ENCODE results near the gene RYR3. TPM values are rescaled to one million over a fixed set of nuclear protein-coding genes. Genes with fewer than 3 reads are reported as not detected.

Gene RYR3
- polyA plus RNA-seq, 3 donors: 0.02 to 4.4 (median 0.80) TPM

DNA sequence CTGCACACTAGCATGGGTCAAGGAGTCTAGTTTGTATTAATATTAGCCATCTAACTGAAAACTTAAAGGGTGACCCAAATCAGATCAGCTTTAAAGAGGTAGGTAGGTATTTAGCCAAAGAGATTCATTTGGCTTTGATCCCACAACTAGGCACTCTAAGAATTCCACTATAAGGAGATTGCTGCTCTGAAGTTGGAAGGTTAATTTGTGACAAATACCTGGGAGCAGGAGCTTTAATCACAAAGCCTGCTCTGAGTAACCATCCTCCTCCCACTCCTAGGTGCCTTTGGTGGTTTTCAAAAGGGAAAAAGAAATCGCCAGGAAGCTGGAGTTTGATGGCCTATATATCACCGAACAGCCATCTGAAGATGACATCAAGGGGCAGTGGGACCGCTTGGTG lies 537.2 kb downstream of the RYR3 start:
- no peak overlapping the region for H3K27ac ChIP-seq (ENCODE audit: low read depth, low read length)
- 74 to 95% (median 90%) methylated on average over 3 of the region's 3 CpGs for WGBS, 3 donors

DNA sequence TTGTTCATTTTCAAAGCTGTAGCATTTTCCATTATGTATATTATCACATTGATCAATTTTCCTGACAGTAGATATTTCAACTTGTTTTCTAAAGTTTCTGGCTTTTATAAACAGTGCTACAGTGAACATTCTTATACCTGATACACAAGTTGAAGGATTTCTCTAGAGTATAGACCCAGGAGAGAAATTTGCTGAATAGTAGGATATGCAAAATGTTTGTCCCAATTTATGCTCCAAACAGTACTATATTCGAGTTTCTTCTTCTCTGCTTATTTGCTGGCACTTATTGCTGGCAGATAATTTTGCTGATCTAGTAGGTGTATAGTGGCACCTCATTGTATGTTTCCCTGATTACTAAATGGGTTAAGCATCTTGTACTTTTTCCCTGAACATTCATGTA lies 540.3 kb downstream of the RYR3 start:
- H3K27ac ChIP-seq (ENCODE audit: low read depth, low read length): no peak overlapping the region
- WGBS, 3 donors: 79 to 88% (median 88%) methylated on average over 1 of the region's 1 CpG

DNA sequence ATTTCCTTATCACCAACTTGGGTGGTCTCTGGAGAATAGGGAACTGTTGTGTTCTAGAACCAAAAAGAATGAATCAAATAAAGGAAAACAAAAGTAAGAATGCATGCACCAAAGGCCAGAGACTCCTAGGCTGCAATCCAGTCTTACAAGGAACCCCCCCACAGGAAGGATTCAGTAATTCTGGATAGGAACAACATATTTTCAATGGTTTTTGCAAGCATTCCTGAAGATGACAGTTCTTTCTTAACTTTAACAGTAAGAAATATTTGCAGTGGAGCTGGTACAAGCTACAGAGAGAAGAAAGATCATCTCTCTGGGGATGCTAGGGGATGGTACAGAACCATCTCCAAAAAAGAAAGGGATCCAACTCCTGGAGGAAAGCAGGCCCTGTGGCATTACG lies 541.3 kb downstream of the RYR3 start:
- WGBS, 3 donors: 80 to 88% (median 88%) methylated on average over 1 of the region's 1 CpG
- H3K27ac ChIP-seq (ENCODE audit: low read depth, low read length): no peak overlapping the region

DNA sequence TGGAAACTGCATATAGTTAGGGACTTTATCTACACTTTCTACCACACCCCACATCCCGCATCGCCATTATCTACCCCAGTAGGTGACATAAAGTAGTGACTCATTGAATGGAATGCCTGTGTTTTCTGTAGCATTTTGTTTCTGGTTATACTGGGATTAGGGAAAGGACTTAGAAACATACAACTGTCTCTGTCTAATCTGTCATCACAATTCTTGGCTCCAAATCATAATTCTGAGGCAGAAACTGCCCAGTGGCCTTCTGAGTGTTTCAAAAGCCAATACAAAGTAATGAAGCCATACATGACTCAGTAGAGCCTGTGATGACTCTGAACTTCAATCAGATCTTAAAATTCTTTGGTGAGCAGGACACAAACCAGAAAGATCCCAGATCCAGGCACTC lies 541.8 kb downstream of the RYR3 start:
- 74 to 85% (median 75%) methylated on average over 2 of the region's 2 CpGs for WGBS, 3 donors
- H3K27ac ChIP-seq (ENCODE audit: low read depth, low read length): no peak overlapping the region

DNA sequence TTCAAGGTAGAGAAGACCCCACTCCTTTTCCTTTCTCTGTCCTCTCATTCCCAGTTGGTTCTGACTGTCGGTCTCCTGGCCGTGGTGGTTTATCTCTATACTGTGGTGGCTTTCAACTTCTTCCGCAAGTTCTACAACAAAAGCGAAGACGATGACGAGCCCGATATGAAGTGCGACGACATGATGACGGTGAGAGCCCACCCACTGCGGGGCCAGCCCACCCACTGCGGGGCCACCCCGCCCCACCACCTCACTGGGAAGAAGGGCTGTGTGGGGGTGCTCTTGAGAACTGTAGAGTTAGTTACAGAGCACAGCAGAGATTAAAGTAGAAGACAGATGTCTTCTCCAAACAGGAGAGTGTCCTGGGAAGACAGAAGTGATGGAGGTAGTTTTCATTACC lies 547.0 kb downstream of the RYR3 start:
- 96 to 98% (median 97%) methylated on average over 13 of the region's 13 CpGs for WGBS, 3 donors
- no peak overlapping the region for H3K27ac ChIP-seq (ENCODE audit: low read depth, low read length)

DNA sequence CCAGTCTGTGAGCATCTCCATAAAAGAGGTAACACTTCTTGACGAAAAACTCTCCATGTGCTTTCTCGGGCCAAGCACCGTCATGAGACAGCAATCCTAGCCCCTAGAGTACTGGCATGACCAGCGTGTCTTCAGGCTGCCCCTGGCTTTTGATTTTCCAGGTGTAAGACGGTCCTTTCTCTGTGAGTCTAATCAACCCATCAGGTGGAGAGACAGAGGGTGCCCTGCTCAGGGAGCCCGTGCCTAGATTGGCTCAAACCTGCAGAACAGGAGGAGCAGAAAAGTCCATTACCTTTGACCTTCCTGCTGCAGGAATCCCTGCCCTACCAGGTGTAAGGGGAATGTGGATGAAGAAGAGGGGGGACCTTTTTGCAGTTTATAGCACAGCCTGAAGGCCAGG lies 548.1 kb downstream of the RYR3 start:
- H3K27ac ChIP-seq (ENCODE audit: low read depth, low read length): no peak overlapping the region
- WGBS, 3 donors: 92 to 94% (median 93%) methylated on average over 6 of the region's 6 CpGs

DNA sequence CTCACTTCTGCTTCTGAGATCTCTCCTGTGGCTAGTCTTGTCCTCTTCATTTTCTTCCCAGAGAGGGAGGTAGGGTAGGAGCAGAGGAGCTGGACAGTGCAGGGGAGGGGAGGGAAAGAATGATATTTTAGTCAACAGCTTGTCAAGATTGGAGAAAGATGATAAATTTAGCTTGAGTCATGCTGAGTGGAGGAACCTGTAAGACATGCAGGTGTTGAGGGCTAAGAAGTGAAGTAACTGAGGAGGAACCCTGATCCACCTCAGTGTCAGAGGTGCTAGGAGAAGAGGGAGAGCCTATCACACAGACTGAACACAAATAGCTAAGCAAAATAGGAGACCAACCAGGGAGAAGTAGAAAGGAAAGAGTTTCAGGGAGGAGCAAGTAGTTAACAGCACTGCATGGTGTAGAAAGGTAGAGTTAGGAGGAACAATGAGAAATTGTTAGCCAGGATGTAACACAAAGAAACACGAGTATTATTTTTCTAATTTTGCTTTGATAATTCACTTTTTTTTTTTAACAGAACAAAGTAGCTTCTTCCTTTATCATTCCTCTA lies 549.3 kb downstream of the RYR3 start:
- WGBS, 3 donors: 79 to 89% (median 85%) methylated on average over 1 of the region's 1 CpG
- no peak overlapping the region for H3K27ac ChIP-seq (ENCODE audit: low read depth, low read length)

DNA sequence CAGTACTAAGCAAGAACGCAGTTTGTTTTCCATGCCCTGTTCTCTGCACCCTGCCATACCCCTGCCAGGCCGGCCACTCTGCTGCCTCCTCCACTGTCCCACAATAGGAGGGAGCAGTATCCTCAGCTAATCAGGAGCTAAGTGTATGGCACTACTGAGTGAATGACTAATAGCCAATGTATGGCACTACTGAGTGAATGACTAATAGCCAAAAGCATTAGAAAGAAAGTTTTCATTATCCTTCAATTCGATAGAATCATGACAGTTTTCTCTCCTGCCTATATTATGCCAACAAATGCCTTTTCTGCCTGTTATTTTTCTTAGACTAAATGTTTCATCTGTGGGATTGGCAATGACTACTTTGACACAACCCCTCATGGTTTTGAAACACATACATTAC lies 550.0 kb downstream of the RYR3 start:
- H3K27ac ChIP-seq (ENCODE audit: low read depth, low read length): no peak overlapping the region
- 93 to 97% (median 94%) methylated on average over 3 of the region's 3 CpGs for WGBS, 3 donors

DNA sequence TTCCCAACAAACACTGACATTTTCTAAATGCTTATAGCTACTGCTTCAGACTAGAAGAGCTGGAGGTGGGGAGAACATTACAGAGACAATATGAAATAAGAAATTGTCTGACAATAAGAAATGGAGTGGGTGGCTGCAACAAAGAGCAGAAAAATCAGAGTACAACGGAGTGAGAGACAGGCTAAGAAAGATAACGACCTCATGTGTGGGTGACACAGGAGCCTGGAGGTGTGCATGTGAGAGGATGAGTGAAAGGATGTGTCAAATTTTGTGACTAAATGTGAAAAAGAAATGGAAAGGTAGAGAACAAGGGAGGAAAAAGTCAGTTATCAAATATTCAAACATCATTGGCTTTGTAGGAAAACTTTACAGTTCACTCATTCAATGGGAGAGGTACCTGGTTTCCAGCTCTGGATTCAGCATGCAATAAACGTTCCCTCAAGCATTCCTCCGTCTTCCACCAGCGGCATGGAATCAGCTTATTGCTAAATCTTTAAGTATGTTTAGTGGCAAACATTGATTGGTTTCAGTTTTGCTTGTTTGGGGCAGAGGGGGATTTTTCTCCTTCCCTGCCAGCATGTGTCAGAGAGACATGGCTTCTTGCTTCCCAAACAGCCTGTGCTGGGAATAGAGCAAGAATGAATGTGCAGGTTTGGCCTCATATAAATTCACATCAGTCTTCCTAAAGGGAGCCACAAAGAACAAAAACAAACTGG lies 553.8 kb downstream of the RYR3 start:
- H3K27ac ChIP-seq (ENCODE audit: low read depth, low read length): no peak overlapping the region
- WGBS, 3 donors: 85 to 89% (median 87%) methylated on average over 5 of the region's 5 CpGs

DNA sequence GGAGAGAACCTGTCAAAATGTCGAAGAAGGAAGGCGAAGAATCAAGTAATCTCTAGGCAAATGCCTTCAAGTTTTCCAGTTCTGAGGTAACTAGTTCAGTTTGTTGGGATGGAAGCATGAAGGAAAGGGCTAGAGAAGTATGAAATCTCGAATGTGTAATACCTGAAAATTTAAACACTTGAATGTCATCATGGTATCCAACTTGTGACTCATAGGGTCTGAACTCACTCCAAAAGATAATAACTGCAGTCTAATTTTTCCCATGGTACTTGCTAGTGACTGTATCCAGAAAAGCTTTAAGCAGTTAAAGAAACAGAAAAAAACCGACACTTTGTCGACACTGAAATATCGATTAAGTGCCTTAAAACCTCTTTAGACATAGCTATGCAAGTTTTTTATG lies 554.6 kb downstream of the RYR3 start:
- no peak overlapping the region for H3K27ac ChIP-seq (ENCODE audit: low read depth, low read length)
- WGBS, 3 donors: 68 to 95% (median 76%) methylated on average over 6 of the region's 6 CpGs

DNA sequence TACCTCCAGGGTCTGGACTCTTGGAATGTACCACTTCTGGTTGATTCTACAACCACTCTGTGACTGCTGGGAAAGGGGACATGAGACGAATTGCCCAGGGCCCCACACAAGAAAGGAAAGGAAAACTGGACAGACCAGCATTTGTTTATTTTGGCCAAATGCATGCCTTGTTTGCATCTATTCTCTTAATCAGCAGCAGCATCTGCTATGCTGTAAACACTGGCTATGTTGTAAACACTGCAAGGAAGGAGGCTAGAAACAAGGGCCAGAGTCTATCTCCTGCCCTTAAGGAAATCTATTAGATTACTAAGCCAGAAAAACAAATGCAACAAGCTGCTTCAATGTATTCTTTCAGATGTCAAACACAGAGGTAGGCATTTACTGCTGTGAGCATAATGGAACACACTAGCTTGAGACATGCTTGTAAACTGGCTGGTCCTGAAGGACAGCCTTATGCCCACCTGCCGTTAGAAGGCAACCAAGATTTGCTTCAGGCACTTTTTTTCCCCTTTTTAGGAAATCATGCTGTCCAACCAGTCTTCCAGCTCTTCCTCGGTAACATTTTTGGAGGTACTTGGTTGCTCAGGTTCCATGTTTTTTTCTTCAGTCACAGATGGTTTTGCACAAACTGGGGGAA lies 555.5 kb downstream of the RYR3 start:
- H3K27ac ChIP-seq (ENCODE audit: low read depth, low read length): no peak overlapping the region
- 67 to 82% (median 81%) methylated on average over 3 of the region's 3 CpGs for WGBS, 3 donors

DNA sequence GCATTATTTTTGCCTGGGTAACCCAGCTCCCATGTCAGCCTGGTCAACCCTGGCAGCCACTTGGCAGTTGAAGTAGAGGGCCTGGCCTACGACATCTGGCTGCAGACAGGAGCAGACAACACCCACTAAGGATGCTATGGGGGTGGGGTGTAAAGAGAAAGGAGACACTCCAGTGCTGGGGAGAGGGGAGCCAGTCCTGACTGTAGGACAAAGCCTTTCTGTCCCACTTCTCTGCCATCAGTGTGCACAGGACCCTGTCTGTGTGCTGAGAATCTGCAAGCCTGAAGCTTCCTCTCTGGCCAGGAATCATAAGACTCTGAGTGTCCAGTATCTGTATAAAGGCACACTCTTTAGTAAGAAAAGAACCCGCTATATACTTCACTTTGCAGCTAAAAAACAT lies 561.2 kb downstream of the RYR3 start:
- 92 to 98% (median 94%) methylated on average over 2 of the region's 2 CpGs for WGBS, 3 donors
- H3K27ac ChIP-seq (ENCODE audit: low read depth, low read length): no peak overlapping the region

DNA sequence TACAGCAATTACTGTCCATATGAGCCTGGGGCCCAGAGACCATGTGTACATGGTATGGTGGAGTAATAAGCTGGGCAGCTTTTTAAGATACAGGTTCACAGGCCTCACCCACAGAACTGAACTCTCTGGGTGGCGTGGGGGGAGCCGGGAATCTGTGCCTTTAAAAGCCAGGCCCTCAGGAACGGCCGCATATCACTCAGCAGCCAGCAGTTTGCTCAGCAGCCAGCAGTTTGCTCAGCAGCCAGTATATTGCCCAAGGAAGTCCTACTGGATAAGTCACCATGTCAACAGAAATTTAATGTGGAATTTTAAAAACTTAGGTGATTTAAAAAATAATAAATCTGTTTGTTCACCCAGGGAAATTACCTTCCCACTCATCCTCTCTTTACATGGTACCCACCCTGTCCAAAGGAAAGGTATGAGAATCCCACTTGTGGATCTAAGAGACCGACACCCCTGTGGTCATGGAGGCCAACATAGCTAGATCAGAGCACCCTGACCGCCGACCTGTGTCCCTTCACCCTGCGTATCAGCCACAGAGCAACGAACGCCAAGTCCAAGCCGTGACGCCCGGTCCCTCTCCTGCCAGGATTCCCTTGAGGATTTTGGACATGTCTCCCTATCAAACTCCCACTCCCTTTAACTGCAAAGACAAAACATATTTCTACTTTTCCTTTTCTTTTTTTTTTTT lies 561.8 kb downstream of the RYR3 start:
- H3K27ac ChIP-seq (ENCODE audit: low read depth, low read length): no peak overlapping the region
- WGBS, 3 donors: 82 to 87% (median 86%) methylated on average over 13 of the region's 13 CpGs

DNA sequence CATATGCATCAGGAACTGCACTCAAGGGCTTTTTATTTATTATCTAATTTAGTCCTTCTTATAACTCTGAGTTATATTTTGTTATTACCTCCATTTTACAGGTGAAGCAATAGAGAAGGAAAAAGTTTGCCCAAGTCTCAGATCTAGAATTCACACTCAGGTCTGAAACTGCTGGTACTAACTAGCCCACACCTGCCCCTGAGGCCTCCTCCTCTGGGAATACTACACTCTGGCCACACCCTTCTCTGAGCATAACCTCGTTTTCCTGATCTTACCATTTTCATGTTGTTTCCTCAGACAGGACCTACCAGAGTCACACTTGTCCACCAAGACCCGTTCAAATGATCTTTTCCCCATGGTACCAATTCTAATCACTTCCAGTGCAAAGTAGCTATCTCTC lies 563.4 kb downstream of the RYR3 start:
- 86 to 88% (median 88%) methylated on average over 2 of the region's 2 CpGs for WGBS, 3 donors
- no peak overlapping the region for H3K27ac ChIP-seq (ENCODE audit: low read depth, low read length)

DNA sequence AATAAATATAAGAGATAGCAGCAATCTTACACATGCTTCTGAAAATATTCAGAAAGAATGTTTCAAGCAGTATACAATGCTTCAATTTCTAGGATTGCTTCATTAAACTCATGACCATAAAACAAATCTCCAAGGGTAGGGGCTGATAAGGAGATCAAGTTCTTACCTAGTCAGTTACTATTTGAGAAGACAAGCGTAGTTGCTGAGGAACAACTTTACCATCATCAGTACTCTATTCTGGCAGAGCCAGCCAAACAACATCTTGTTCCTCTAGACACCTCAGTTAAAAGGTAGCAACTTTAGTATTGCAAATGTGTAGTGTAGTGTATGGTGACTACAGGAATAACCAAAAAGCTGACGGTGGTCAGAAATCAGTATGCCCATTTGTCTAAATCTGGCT lies 572.2 kb downstream of the RYR3 start:
- H3K27ac ChIP-seq (ENCODE audit: low read depth, low read length): no peak overlapping the region
- WGBS, 3 donors: 91 to 95% (median 92%) methylated on average over 2 of the region's 2 CpGs

DNA sequence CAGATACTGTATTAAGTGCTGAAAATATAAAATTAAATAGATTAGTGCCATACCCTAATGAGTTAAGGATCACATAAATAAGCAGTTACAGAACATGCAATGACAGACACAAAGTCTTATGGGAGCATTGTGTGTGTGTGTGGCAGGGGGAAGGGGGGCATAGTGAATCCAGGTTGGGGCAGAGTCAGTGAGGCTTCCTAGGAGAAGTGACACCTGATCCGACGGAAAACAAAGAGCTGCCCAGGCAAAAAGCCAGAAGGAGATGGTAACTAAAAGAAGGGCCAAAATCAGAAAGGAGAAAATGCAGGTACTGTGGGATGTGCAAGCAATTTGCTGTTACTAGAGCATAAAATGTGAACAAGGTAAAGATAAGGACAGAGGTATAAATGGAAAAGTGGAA lies 577.4 kb downstream of the RYR3 start:
- no peak overlapping the region for H3K27ac ChIP-seq (ENCODE audit: low read depth, low read length)
- 47 to 71% (median 71%) methylated on average over 2 of the region's 2 CpGs for WGBS, 3 donors

DNA sequence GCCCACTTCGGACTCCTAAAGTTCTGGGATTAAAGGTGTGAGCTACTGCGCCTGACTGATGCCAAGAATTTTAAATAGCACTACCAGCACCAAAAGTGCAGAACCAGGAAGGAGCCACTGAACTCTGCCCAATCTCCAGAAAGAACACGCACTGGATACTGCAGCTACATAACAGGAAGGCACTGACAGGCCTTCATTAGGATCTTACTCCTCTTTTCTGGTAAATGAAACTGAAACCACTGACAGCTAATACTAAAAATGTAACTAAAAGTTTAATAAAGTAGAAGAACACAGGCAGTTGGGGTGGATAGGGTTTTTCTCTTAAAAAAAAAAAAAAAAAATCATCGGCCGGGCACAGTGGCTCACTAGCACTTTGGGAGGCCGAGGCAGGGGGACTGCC lies 583.4 kb downstream of the RYR3 start:
- 87 to 91% (median 91%) methylated on average over 6 of the region's 6 CpGs for WGBS, 3 donors
- no peak overlapping the region for H3K27ac ChIP-seq (ENCODE audit: low read depth, low read length)

DNA sequence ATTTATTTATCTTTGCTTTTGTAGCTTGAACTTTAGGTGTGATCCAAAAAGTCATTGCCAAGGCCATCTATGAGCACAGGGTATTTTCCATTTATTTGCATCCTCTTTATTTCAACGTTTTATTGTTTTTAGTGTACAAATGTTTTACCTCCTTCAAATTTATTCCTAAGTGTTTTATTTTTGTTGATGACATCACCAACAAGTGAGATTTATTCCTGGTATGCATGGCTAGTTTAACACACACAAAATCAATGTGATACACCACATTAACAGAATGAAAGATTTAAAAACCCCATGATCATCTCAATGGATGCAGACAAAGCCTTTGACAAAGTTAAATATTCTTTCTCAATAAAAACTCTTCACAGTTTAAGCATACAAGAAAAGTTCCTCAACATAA lies 591.3 kb downstream of the RYR3 start:
- WGBS, 3 donors: 0% methylated on average over 1 of the region's 1 CpG
- H3K27ac ChIP-seq (ENCODE audit: low read depth, low read length): no peak overlapping the region

DNA sequence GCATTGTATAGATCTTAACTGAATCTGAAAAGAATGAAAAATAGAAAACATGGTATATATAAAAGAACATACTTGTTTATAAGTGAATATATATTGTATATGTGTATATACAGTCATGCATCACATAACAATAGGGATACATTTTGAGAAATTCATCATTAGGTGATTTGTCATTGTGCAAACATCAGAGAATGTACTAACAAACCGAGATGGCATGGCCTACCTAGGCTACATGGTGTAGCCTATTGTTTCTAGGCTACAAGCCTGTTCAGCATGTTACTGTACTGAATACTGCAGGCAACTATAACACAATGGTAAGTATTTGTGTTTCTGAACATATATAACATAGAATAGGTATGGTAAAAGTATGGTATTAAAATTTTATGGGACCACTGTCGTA lies 592.9 kb downstream of the RYR3 start:
- H3K27ac ChIP-seq (ENCODE audit: low read depth, low read length): no peak overlapping the region
- 92 to 96% (median 94%) methylated on average over 2 of the region's 2 CpGs for WGBS, 3 donors

DNA sequence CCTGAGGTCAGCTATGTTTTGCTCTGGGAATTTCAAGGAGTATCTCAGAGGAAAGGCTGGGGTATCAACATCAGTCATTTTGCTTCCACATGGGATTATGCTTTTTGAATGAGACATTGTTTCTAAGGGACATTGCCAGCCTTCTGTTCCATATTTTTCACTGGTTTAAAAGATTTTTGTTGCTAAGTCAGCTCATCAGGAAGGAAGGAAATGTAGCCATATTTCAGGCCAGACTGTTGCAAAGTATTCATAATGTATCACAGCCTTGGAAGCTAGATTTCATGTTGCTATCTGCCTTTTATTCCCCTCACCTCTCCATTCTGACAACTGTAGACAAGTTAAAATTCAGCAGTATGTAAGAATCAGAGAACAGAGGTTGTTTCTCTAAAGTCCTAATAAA lies 596.6 kb downstream of the RYR3 start:
- H3K27ac ChIP-seq (ENCODE audit: low read depth, low read length): no peak overlapping the region
